Measurements from ENCODE around the gene ARHGAP26. TPM values are rescaled to one million over a fixed set of nuclear protein-coding genes. Genes with fewer than 3 reads are reported as not detected.
A peak's percentile ranks its signal among the peaks of the same experiment; 100 is the strongest.

The ARHGAP26 gene
- total and polyA plus RNA-seq, 4 donors: 1.8 to 16.7 (median 4.1) TPM

DNA sequence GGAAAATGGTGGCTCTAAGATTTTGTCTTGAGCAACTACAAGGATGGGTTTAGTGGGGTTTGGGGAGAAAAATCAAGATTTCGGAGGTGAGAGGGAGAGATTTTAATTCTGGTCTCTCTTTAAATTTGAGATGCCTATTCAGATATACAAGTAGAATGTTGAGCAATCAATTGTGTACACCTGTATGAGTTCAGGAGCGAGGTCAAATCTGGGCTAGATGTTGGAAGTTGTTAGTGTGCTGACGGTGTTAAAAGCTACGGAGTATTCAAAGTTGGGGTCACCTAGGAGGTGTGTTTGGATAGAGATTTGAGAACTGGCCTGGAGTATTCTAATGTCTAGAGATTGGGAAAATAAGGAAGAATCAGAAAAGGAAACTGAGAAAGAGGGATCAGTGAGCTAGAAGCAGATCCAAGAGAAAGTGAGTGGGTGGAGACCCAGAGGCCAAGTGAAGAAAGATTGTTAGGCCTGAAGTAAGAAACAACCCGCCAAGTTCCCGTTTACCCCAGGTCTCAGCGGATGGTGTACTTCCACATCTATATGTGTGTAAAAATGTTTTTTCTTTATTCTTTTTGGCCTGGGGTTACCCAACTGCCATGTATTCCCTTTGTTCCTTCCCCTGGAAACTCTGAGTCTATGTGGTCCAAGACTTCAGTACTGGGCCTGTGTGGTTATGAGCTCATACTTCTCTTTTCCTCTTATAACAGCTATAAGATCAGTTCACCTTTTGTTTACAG, 11.9 kb upstream of the ARHGAP26 start:
- no peaks in the 10 kb centered on the region for H3K27me3 ChIP-seq (ENCODE audit: control insufficient read depth in 4 of 4, insufficient read depth in 4 of 4, low read length in 3 of 4)
- TF ChIP-seq HNF4A (conservative IDR thresholded peaks at IDR 0.05) (peak in 1 of 2 donors; percentile 10), RXRA (IDR thresholded peaks at IDR 0.05) (peak; percentile 38 to 66), JUND (IDR thresholded peaks at IDR 0.05) (peak in 1 of 2 donors; percentile 7), SP1 (IDR thresholded peaks at IDR 0.05) (no peak)
- H3K27ac ChIP-seq (ENCODE audit: low read depth in 1 of 2, low read length in 2 of 2): no peak overlapping the region
- peaks cover 0 to 8% (median 1%) of the 10 kb centered on the region in 4 donors for H3K4me1 ChIP-seq (ENCODE audit: control insufficient read depth in 4 of 4, insufficient read depth in 4 of 4, low read length in 3 of 4)
- no peak overlapping the region for H3K9ac ChIP-seq (ENCODE audit: low read depth in 1 of 2, low read length in 2 of 2)
- no peak for DNase-seq (ENCODE audit: low spot score)
- no peaks in the 10 kb centered on the region for H3K9me3 ChIP-seq (ENCODE audit: control insufficient read depth in 4 of 4, low read length in 3 of 4)
- no peaks in the 10 kb centered on the region for H3K36me3 ChIP-seq (ENCODE audit: control insufficient read depth in 4 of 4, insufficient read depth in 3 of 4, low read depth in 1 of 4, low read length in 3 of 4)
- WGBS: 56% methylated on average over 7 of the region's 7 CpGs
- H3K4me3 ChIP-seq (ENCODE audit: low read depth in 1 of 3, low read length in 3 of 3): no peak overlapping the region

DNA sequence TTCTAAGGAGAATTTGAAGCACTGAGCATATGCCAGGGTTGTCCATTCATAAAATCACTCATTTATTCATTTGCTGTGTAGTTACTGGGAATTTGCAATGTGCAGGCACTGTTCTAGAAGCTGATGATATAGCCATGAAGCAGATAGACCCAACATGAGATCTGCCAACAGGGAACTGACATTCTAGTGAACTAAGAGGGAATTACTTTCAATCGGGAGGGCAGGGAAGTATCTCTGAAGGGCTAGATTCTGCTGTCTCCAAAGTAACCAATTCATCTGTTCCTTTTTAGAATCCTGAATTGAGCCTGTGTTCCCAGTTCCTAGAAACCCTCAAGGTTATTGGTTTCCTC, 11.4 kb upstream of the ARHGAP26 start:
- Histone ChIP-seq H3K4me1 (ENCODE audit: control insufficient read depth in 4 of 4, insufficient read depth in 4 of 4, low read length in 3 of 4) (peaks cover 0 to 4% (median 0%) of the 10 kb centered on the region in 4 donors), H3K27ac (ENCODE audit: low read depth in 1 of 2, low read length in 2 of 2) (no peak overlapping the region), H3K9me3 (ENCODE audit: control insufficient read depth in 4 of 4, low read length in 3 of 4) (no peaks in the 10 kb centered on the region), H3K36me3 (ENCODE audit: control insufficient read depth in 4 of 4, insufficient read depth in 3 of 4, low read depth in 1 of 4, low read length in 3 of 4) (no peaks in the 10 kb centered on the region), H3K27me3 (ENCODE audit: control insufficient read depth in 4 of 4, insufficient read depth in 4 of 4, low read length in 3 of 4) (no peaks in the 10 kb centered on the region), H3K4me3 (ENCODE audit: low read depth in 1 of 3, low read length in 3 of 3) (no peak overlapping the region), H3K9ac (ENCODE audit: low read depth in 1 of 2, low read length in 2 of 2) (no peak overlapping the region)
- TF ChIP-seq RAD21 (IDR thresholded peaks at IDR 0.05) (no peak), NR2F2 (IDR thresholded peaks at IDR 0.05) (no peak), JUND (IDR thresholded peaks at IDR 0.05) (no peak), FOXA2 (IDR thresholded peaks at IDR 0.05) (no peak), GABPA (IDR thresholded peaks at IDR 0.05 in 1 of 2, conservative IDR thresholded peaks at IDR 0.05 in 1 of 2) (no peak), YY1 (IDR thresholded peaks at IDR 0.05) (no peak), EGR1 (IDR thresholded peaks at IDR 0.05; ENCODE audit: low read depth in 2 of 2) (no peak)
- TF ChIP-seq, protein P1, sequence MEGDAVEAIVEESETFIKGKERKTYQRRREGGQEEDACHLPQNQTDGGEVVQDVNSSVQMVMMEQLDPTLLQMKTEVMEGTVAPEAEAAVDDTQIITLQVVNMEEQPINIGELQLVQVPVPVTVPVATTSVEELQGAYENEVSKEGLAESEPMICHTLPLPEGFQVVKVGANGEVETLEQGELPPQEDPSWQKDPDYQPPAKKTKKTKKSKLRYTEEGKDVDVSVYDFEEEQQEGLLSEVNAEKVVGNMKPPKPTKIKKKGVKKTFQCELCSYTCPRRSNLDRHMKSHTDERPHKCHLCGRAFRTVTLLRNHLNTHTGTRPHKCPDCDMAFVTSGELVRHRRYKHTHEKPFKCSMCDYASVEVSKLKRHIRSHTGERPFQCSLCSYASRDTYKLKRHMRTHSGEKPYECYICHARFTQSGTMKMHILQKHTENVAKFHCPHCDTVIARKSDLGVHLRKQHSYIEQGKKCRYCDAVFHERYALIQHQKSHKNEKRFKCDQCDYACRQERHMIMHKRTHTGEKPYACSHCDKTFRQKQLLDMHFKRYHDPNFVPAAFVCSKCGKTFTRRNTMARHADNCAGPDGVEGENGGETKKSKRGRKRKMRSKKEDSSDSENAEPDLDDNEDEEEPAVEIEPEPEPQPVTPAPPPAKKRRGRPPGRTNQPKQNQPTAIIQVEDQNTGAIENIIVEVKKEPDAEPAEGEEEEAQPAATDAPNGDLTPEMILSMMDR (IDR thresholded peaks at IDR 0.05; ENCODE audit: low read depth, low read length, missing input control): no peak
- TF ChIP-seq, protein P2, sequence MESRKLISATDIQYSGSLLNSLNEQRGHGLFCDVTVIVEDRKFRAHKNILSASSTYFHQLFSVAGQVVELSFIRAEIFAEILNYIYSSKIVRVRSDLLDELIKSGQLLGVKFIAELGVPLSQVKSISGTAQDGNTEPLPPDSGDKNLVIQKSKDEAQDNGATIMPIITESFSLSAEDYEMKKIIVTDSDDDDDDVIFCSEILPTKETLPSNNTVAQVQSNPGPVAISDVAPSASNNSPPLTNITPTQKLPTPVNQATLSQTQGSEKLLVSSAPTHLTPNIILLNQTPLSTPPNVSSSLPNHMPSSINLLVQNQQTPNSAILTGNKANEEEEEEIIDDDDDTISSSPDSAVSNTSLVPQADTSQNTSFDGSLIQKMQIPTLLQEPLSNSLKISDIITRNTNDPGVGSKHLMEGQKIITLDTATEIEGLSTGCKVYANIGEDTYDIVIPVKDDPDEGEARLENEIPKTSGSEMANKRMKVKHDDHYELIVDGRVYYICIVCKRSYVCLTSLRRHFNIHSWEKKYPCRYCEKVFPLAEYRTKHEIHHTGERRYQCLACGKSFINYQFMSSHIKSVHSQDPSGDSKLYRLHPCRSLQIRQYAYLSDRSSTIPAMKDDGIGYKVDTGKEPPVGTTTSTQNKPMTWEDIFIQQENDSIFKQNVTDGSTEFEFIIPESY (IDR thresholded peaks at IDR 0.05): no peak
- 84% methylated on average over 1 of the region's 1 CpG for WGBS
- no peak for DNase-seq (ENCODE audit: low spot score)

GRCh38 chr5:142763701-142764100, 6.5 kb upstream of the ARHGAP26 start:
- no peaks in the 10 kb centered on the region for H3K27me3 ChIP-seq (ENCODE audit: control insufficient read depth in 4 of 4, insufficient read depth in 4 of 4, low read length in 3 of 4)
- H3K4me3 ChIP-seq (ENCODE audit: low read depth in 1 of 3, low read length in 3 of 3): no peak overlapping the region
- no peak overlapping the region for H3K27ac ChIP-seq (ENCODE audit: low read depth in 1 of 2, low read length in 2 of 2)
- WGBS: 90% methylated on average over 1 of the region's 1 CpG
- no peaks in the 10 kb centered on the region for H3K36me3 ChIP-seq (ENCODE audit: control insufficient read depth in 4 of 4, insufficient read depth in 3 of 4, low read depth in 1 of 4, low read length in 3 of 4)
- H3K4me1 ChIP-seq (ENCODE audit: control insufficient read depth in 4 of 4, insufficient read depth in 4 of 4, low read length in 3 of 4): no peaks in the 10 kb centered on the region
- H3K9me3 ChIP-seq (ENCODE audit: control insufficient read depth in 4 of 4, low read length in 3 of 4): no peaks in the 10 kb centered on the region
- TF ChIP-seq YY1 (IDR thresholded peaks at IDR 0.05) (no peak), JUND (IDR thresholded peaks at IDR 0.05) (no peak), FOXA1 (IDR thresholded peaks at IDR 0.05) (no peak), GABPA (IDR thresholded peaks at IDR 0.05 in 1 of 2, conservative IDR thresholded peaks at IDR 0.05 in 1 of 2) (no peak), TAF1 (conservative IDR thresholded peaks at IDR 0.05) (no peak), FOXA2 (IDR thresholded peaks at IDR 0.05) (no peak), ATF3 (IDR thresholded peaks at IDR 0.05) (no peak), RXRA (IDR thresholded peaks at IDR 0.05) (no peak), EGR1 (IDR thresholded peaks at IDR 0.05; ENCODE audit: low read depth in 2 of 2) (no peak)
- TF ChIP-seq, protein P1 (IDR thresholded peaks at IDR 0.05; ENCODE audit: low read depth, low read length, missing input control): no peak
- TF ChIP-seq, protein P3, sequence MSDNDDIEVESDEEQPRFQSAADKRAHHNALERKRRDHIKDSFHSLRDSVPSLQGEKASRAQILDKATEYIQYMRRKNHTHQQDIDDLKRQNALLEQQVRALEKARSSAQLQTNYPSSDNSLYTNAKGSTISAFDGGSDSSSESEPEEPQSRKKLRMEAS (IDR thresholded peaks at IDR 0.05): no peak
- DNase-seq (ENCODE audit: low spot score): no peak
- H3K9ac ChIP-seq (ENCODE audit: low read depth in 1 of 2, low read length in 2 of 2): no peak overlapping the region

Data from liver (tissue), 9 donors.